H9 (cell line): ENCODE measurements around the gene CELA2B. TPM values are rescaled to one million over a fixed set of nuclear protein-coding genes. Genes with fewer than 3 reads are reported as not detected.

ENCODE experiments used
- DNase-seq: peaks from one replicate; pipeline ENCODE4 v3.0.0-alpha.2; 2017
- H2AFZ ChIP-seq: one replicate; pipeline ENCODE4 v1.6.1; 2013; ENCODE audit warnings: mild to moderate bottlenecking, low read length, control low read depth, moderate library complexity
- H2AK5ac ChIP-seq: 2 replicates; pipeline ENCODE4 v1.6.1; 2013; ENCODE audit warnings: low read length, control low read depth, mixed read lengths; ENCODE audit not compliant: insufficient read length
- H2BK120ac ChIP-seq: one replicate; pipeline ENCODE4 v1.6.1; 2013; ENCODE audit warnings: low read depth, mild to moderate bottlenecking, low read length, control low read depth, inconsistent platforms; ENCODE audit not compliant: poor library complexity, severe bottlenecking
- H2BK12ac ChIP-seq: 2 replicates; pipeline ENCODE4 v1.6.1; 2013; ENCODE audit warnings: low read length, control low read depth, mixed read lengths, low read depth; ENCODE audit not compliant: insufficient read length
- H2BK15ac ChIP-seq: 2 replicates; pipeline ENCODE4 v1.6.1; 2013; ENCODE audit warnings: low read depth, low read length, control low read depth
- H2BK20ac ChIP-seq: one replicate; pipeline ENCODE4 v1.6.1; 2013; ENCODE audit warnings: low read depth, mild to moderate bottlenecking, low read length, control low read depth, inconsistent platforms; ENCODE audit not compliant: poor library complexity, severe bottlenecking
- H2BK5ac ChIP-seq: 2 replicates; pipeline ENCODE4 v1.6.1; 2013; ENCODE audit warnings: low read length, control low read depth, mixed read lengths; ENCODE audit not compliant: insufficient read length
- H3K14ac ChIP-seq: 2 replicates; pipeline ENCODE4 v1.6.1; 2013; ENCODE audit warnings: low read length, control low read depth; ENCODE audit not compliant: insufficient read depth
- H3K18ac ChIP-seq: 2 replicates; pipeline ENCODE4 v1.6.1; 2013; ENCODE audit warnings: low read depth, mild to moderate bottlenecking, mixed read lengths, low read length, control low read depth; ENCODE audit not compliant: insufficient read length
- H3K23ac ChIP-seq: 2 replicates; pipeline ENCODE4 v1.6.1; 2013; ENCODE audit warnings: low read length, control low read depth, mixed read lengths, low read depth; ENCODE audit not compliant: insufficient read length
- H3K23me2 ChIP-seq: 2 replicates; pipeline ENCODE4 v1.6.1; 2013; ENCODE audit warnings: low read depth, mild to moderate bottlenecking, mixed read lengths, low read length, control low read depth; ENCODE audit not compliant: insufficient read length, poor library complexity, severe bottlenecking
- H3K27ac ChIP-seq: 2 replicates; pipeline ENCODE4 v1.5.1; 2013; ENCODE audit warnings: low read length, control low read depth, mixed read lengths, low read depth; ENCODE audit not compliant: insufficient read length
- H3K27me3 ChIP-seq: 2 replicates; pipeline ENCODE4 v1.6.1; 2013; ENCODE audit warnings: low read length, control low read depth, inconsistent platforms; ENCODE audit not compliant: insufficient read depth
- H3K4ac ChIP-seq: 2 replicates; pipeline ENCODE4 v1.6.1; 2013; ENCODE audit warnings: low read depth, mild to moderate bottlenecking, control low read depth, inconsistent platforms, low read length, moderate library complexity
- H3K4me1 ChIP-seq: 2 replicates; pipeline ENCODE4 v1.6.1; 2013; ENCODE audit warnings: low read length, control low read depth, inconsistent platforms; ENCODE audit not compliant: insufficient read depth
- H3K4me2 ChIP-seq: 2 replicates; pipeline ENCODE4 v1.6.1; 2013; ENCODE audit warnings: low read length, control low read depth, mixed read lengths; ENCODE audit not compliant: insufficient read length, insufficient read depth
- H3K56ac ChIP-seq: 2 replicates; pipeline ENCODE4 v1.6.1; 2013; ENCODE audit warnings: low read depth, mild to moderate bottlenecking, mixed read lengths, low read length, control low read depth; ENCODE audit not compliant: insufficient read length
- H3K79me1 ChIP-seq: 2 replicates; pipeline ENCODE4 v1.6.1; 2013; ENCODE audit warnings: low read depth, mild to moderate bottlenecking, moderate library complexity, low read length, control low read depth, inconsistent platforms; ENCODE audit not compliant: insufficient read depth, poor library complexity, severe bottlenecking
- H3K79me2 ChIP-seq: 2 replicates; pipeline ENCODE4 v1.6.1; 2013; ENCODE audit warnings: low read length, control low read depth, inconsistent platforms; ENCODE audit not compliant: insufficient read depth
- H3K9ac ChIP-seq: 2 replicates; pipeline ENCODE4 v1.6.1; 2013; ENCODE audit warnings: low read length, control low read depth, mixed read lengths; ENCODE audit not compliant: insufficient read length; ENCODE audit errors: extremely low read depth
- H3K9me3 ChIP-seq: one replicate; pipeline ENCODE4 v1.6.1; 2013; ENCODE audit warnings: low read depth, low read length, inconsistent platforms; ENCODE audit not compliant: control insufficient read depth
- H3T11ph ChIP-seq: one replicate; pipeline ENCODE4 v1.6.1; 2013; ENCODE audit warnings: mild to moderate bottlenecking, low read length, control low read depth, inconsistent platforms
- H4K20me1 ChIP-seq: one replicate; pipeline ENCODE4 v1.6.1; 2013; ENCODE audit not compliant: control insufficient read depth, insufficient read length, insufficient read depth
- H4K5ac ChIP-seq: 2 replicates; pipeline ENCODE4 v1.6.1; 2013; ENCODE audit warnings: low read depth, mild to moderate bottlenecking, mixed read lengths, low read length, control low read depth; ENCODE audit not compliant: insufficient read length
- H4K8ac ChIP-seq: replicated peaks from 2 replicates; pipeline ENCODE4 v1.6.1; 2013; ENCODE audit warnings: low read length, control low read depth, mixed read lengths, low read depth; ENCODE audit not compliant: insufficient read length
- H4K91ac ChIP-seq: 2 replicates; pipeline ENCODE4 v1.6.1; 2013; ENCODE audit warnings: low read depth, mild to moderate bottlenecking, moderate library complexity, mixed read lengths, low read length, control low read depth; ENCODE audit not compliant: insufficient read length
- H3K27ac Mint-ChIP-seq, 3 experiments: 2 replicates in 2 of 3; 3 replicates in 1 of 3; pipeline ENCODE4 v1.8.0; 2020 to 2021; ENCODE audit warnings: mixed read lengths in 3 of 3, mild to moderate bottlenecking in 1 of 3, moderate library complexity in 1 of 3
- H3K27me3 Mint-ChIP-seq: 2 replicates; pipeline ENCODE4 v1.8.0; 2021; ENCODE audit warnings: low read depth, mild to moderate bottlenecking, moderate library complexity, mixed read lengths
- H3K36me3 Mint-ChIP-seq, 3 experiments: 2 replicates in 2 of 3; 3 replicates in 1 of 3; pipeline ENCODE4 v1.8.0; 2020 to 2021; ENCODE audit warnings: low read depth in 3 of 3, mixed read lengths in 3 of 3; ENCODE audit not compliant: insufficient read depth in 1 of 3
- H3K4me1 Mint-ChIP-seq, 2 experiments: 2 replicates each; pipeline ENCODE4 v1.8.0; 2020; ENCODE audit warnings: mixed read lengths in 2 of 2
- H3K4me3 Mint-ChIP-seq, 2 experiments: 2 replicates in 1 of 2; 3 replicates in 1 of 2; pipeline ENCODE4 v1.8.0; 2020 to 2021; ENCODE audit warnings: mild to moderate bottlenecking in 2 of 2, mixed read lengths in 2 of 2, moderate library complexity in 1 of 2
- H3K9me3 Mint-ChIP-seq, 2 experiments: 2 replicates in 1 of 2; 3 replicates in 1 of 2; pipeline ENCODE4 v1.8.0; 2020; ENCODE audit warnings: mild to moderate bottlenecking in 2 of 2, mixed read lengths in 2 of 2, moderate library complexity in 1 of 2
- CTCF ChIP-seq: fragments of 200-600 bp; sonication (generic); conservative IDR thresholded peaks from 3 replicates; pipeline ENCODE4 v1.8.0; 2021; ENCODE audit warnings: antibody characterized with exemption, mild to moderate bottlenecking
- WGBS: extraction: QIAGEN DNeasy Blood & Tissue Kit; methylation state at CpG from one replicate; pipeline ENCODE4 v1.1.7; 2013; ENCODE audit warnings: missing lambda C conversion rate, low lambda C conversion rate, mixed read lengths; ENCODE audit not compliant: insufficient read length; ENCODE audit errors: extremely low coverage; 5-methylcytosine and 5-hydroxymethylcytosine counted together
- total RNA-seq: library from RNA; stranded (reverse); gene quantifications from 2 replicates; pipeline ENCODE4 v1.2.1, GENCODE V29; 2021

CELA2B gene
- total RNA-seq, 1 experiment from 2014 or later, result not detected

- Histone ChIP-seq H4K8ac (no peak within 1 kb of the TSS), H3K4me1 (no peaks in the 10 kb centered on the region), H3T11ph (no peak within 1 kb of the TSS), H4K91ac (no peak within 1 kb of the TSS), H2BK15ac (no peak within 1 kb of the TSS), H2BK5ac (no peak within 1 kb of the TSS), H2BK12ac (no peak within 1 kb of the TSS), H3K9ac (no peak within 1 kb of the TSS), H3K18ac (no peak within 1 kb of the TSS), H3K79me1 (no peaks in the 10 kb centered on the region), H3K9me3 (no peaks in the 10 kb centered on the region), H3K27me3 (no peaks in the 10 kb centered on the region), H4K5ac (no peak within 1 kb of the TSS), H2AFZ (no peak within 1 kb of the TSS), H3K4me2 (no peak within 1 kb of the TSS), H2AK5ac (no peak within 1 kb of the TSS), H3K23ac (no peak within 1 kb of the TSS), H2BK20ac (no peak within 1 kb of the TSS), H3K56ac (no peak within 1 kb of the TSS), H3K79me2 (no peaks in the 10 kb centered on the region), H3K27ac (no peak within 1 kb of the TSS), H2BK120ac (no peak within 1 kb of the TSS), H3K14ac (no peak within 1 kb of the TSS), H4K20me1 (no peaks in the 10 kb centered on the region), H3K4ac (no peak within 1 kb of the TSS), H3K23me2 (no peaks in the 10 kb centered on the region)
- no peaks in the 10 kb centered on the region for H3K9me3 Mint-ChIP-seq
- H3K27me3 Mint-ChIP-seq, result no peaks in the 10 kb centered on the region; the same call in 1 of the 2 replicates
- peaks cover 11 to 20% of the 10 kb centered on the region in 2 experiments for H3K4me1 Mint-ChIP-seq
- H3K27ac Mint-ChIP-seq, result no peak within 1 kb of the TSS; a peak in 5 of 7 replicates
- no CpG with 5 or more reads among the region's 8 CpGs for WGBS
- TF ChIP-seq CTCF, result no peak
- no peak within 1 kb of the TSS for H3K4me3 Mint-ChIP-seq
- no peak for DNase-seq
- H3K36me3 Mint-ChIP-seq, result no peaks in the 10 kb centered on the region
Measured at GRCh38 chr1:15456313-15456954, 19.5 kb upstream of the CELA2B start, which contains the start of gene CELA2A. CELA2A (plus strand) TSS chr1:15456732; CDS start chr1:15456754, 22 bp downstream.
